NCI-H1048 (cell line): ENCODE data around the gene EPX.

ENCODE experiments used
- DNase-seq: peaks from one replicate; lab custom pipeline; 2025; lab: John Stamatoyannopoulos, UW

Gene EPX

DNA sequence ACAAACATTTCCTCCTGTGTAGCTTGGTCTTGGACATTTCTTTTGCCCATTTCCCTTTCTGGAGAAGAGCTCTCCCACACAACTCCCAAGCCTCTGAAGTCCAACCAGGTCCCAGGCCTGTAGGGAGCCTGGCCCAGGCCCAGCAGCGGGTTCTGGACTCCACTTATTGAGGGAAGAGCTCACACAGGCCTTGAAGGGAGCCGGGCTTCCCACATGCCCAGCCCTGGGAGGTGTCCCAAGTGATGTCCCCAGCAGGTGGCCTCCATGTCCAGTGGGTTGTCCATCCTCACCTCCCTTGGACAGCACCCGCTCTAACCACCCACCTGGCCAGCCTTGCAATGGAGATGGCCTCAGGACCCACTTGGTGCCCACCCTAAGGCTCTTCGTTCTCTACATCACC, 5.9 kb upstream of the EPX start:
- no peak for DNase-seq

DNA sequence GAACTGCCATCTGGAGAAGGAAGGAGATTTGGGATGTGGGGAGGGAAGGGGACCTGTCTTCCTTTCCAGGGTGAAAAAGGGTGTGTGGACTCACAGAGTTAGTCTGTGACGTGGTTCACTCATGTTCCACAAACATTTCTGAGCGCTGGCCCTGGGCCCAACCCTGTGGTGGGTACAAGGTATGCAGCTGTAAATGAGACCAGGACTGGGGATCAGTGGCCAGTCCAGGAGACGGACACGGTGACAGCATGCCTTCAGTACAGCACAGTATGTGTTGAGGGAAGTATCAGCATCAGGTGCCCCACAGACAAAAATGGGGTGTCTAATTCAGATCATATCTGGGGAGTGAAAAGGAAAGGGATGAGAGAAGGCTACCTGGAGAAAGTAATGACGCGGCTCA, 5.5 kb upstream of the EPX start:
- no peak for DNase-seq

DNA sequence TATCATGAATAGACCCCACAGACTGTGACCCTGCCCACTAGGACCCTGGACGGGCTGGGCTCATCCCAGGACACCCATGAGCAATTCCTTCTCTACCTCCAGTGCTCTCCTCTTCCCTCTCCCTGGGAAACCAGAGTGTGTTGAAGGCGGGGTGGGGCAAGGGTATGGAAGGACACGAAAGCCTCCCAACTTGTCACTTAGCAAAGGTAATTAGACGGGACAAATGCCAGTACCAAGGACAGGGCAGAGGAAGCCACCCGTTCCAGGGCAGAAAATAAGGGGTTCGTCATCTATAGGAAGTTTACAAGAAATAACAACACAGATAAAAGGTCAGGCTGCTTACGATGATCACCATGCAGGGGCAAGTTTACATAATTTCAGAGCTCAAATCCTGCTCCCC, 4.9 kb upstream of the EPX start:
- DNase-seq, result no peak

DNA sequence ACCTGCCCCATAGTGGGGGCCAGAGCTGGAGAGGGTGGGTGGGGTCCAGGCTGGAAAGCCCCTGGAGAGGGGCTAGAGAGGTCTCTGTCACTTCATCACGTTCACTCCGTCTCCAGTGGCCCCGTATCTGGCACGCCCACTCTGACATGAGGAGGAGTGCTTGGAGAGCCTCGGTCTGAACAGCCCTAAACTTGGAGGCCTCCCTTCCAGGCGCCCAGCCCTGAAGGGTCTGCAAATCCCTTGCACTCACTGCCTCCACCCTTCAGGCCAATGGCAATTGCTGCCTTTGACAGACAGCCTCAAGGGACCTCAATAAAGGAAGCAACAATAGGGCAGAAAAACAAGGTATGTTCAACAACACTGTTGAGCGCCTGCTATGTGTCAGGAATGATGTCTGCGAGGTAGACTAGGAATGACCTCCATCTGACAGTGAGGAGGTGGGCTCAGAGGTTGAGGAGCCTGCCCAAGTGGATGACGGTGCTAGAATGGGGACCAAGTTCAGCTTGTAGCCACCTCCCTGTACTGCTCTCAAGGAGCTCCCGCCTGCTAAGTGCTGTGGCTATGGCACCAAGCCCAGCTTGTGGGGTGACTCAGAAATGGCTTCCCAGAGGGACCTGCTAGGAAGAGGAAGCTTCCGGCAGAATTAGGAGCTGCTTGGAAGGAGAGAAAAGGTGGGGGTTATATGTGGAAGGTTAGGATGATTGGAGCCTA, 2.9 kb upstream of the EPX start:
- DNase-seq, result no peak

DNA sequence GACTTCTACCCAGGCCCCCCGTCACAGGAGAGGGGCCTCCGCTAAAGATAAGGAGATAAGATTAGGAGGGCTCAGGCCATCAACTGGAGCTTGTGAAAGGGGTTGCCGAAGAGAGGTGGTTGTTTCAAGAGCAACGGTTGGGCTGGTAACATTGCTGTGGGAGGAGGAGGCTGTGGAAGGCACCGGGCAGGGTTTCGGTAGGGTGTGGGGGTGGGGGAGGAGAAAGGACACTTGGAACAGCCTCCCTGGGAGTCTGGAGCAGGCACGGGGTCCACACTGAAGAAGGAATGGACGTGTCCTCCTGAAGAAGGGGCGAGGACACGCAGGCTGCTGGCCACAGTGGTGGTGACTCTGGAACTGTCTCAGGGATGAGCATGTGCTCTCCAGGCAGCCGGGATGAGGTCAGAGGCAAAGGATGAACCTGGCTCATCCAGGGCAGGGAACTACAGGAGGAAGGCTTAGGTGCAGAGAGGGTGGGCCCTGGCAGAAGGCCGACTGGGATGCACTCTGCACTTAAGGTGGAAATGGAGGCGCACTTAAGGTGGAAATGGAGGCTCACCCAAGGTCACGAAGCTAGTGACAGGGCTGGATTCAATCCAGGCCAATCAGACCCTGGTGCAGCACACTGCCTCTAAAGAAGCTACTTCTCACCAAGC, 1.2 kb upstream of the EPX start:
- DNase-seq, result no peak

DNA sequence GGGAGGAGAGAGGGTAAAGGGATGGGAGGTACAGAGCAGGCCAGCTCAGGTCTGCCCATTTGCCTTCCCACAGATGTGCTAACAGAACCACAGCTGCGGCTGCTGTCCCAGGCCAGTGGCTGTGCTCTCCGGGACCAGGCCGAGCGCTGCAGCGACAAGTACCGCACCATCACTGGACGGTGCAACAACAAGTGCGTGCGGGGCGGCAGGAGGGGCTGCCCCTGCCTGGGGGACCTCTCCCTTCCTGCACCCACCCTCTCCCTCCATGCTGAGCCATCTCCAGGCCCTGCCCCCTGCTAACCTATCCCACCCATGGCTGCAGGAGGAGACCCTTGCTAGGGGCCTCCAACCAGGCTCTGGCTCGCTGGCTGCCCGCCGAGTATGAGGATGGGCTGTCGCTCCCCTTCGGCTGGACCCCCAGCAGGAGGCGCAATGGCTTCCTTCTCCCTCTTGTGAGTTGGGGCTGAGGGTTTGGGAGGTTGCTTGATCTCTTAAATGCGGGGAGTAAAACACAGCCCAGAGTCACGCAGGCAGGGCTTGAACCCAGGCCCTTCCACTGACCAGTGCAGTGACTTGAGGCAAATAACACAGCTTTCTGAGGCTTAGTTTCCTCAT, 1.2 kb downstream of the EPX start:
- DNase-seq, result no peak

DNA sequence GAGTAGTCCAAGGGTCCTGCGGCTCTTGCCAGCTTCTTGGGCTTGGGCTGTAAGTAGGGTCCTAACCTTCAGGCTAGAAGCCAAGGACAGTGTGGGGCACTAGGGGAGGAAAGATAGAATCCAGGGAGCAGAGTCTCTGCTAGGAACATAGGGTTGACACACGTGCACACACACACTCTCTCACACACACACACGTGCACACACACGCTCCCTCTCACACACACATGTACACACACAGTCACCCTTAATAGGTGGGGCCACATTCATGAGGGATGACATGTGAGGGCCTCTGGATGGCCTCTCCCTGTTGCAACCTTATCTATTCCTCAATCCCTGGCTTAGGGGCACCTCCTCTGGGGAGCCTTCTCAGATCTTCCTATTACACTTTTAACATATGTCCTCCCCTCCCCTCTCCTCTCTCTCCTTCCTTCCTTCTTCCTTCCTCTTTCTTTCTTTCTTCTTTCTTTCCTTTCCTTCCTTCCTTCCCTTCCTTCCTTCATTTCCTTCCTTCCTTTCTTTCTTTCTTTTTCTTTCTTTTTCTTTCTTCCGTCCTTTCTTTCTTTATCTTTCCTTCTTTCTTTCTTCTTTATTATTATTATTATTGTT, 3.1 kb downstream of the EPX start:
- DNase-seq, result no peak

DNA sequence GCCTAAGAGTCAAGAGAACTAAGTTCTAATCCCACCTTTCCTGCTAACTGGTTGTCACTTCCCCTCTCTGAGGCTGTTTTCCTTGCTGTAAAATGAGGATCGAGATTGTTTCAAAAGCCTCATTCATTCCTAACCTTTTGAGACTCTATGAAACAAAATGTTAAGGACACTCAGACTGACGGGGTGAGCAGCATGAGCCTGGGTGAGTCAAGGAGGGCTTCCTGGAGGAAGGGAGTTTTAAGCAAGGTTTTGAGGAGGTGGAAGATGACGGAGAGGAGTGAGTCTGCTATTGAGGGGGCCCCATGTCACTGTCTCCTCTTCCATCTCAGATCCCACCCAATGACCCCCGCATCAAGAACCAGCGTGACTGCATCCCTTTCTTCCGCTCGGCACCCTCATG, 4.1 kb downstream of the EPX start:
- DNase-seq, result no peak

DNA sequence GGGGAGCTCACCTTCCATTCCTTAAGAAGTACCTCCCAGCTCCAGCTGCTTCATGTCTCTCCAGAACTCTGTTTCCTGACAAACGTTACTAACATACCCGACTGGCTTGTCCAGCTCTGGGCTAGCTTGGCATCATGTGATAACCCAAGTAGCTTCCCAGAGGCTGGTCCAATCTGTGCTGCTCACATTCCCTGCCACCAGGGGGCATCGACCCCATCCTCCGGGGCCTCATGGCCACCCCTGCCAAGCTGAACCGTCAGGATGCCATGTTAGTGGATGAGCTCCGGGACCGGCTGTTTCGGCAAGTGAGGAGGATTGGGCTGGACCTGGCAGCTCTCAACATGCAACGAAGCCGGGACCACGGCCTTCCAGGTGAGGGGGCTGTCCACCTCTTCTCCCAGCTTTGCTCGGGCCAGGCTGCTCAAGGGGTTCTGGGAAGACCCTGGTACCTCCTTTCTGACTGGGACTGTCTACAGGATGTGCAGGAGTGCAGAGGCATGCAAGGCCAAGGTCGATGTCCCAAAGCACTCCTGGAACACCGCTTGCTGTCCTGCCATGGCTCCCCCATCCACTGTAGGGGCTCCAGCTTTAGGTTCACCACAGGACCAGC, 7.6 kb downstream of the EPX start:
- no peak for DNase-seq

DNA sequence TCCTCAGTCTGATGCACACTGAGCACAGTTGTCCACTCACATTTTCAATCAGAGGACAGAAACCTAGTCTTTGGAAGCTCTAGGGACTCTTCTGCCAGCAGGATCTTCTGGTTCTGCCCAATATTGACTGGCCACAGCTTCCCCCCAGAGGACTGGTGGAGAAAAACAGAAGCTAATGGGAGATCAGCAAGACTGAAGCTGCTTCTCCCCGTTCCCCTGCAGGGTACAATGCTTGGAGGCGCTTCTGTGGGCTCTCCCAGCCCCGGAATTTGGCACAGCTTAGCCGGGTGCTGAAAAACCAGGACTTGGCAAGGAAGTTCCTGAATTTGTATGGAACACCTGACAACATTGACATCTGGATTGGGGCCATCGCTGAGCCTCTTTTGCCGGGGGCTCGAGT, 10.3 kb downstream of the EPX start:
- no peak for DNase-seq

DNA sequence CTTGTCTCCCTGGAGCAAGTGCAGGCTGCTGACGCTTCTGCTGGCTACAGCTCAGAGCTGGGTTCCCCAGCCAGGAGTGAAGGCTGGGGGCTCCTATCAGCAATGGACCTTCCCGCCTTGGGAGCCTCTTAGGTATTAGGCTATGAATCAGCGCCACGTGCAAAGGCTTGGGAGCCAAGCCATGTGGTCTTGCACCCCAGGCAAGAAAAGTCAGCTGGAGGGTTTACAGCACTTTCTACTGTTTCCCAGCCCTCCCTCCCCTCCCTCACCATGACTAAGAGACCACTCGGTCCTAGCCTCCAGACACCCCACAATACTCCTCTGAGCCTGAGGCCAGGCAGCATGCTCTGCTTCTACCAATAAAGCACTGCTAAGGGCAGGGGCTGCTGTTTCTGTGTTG, 12.3 kb downstream of the EPX start:
- no peak for DNase-seq

DNA sequence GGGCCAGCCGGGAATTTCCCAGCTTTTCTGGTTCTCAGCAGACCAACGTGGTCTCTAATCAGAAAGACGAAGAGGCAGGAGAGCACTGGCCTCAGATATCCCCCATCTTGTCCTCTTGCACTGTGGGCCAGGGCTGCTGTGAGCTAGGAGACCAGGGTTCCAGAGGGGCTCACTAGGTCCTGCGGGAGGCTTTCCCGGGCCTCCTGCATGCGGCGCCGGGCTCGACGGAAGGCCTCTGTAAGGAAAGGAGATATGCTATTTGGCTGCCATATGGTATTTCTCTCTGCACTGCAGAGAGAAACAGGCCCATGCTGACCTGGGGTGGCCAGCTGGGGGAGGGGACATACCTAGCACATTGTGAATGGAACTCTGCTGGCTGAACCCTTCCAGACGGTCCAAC, 13.4 kb downstream of the EPX start:
- DNase-seq, result no peak

DNA sequence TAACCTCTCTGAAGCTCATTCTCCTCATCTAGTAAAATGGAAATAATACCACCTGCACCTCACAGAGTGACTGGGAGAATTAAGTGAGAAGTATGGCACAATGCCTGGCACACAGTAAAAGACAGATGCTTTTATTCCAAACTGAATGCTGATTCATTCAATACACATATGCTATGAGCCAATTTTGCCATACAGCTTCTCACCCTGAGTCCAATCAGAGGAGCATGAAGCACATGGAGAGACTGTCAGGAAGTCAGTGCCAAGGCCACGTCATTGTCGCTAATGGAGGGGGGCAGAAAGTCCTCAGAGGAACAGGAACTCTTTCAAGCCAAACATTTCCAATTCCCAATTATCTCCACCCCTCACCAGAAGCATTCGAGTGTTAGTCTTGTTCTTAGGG, 14.9 kb downstream of the EPX start:
- DNase-seq, result no peak

DNA sequence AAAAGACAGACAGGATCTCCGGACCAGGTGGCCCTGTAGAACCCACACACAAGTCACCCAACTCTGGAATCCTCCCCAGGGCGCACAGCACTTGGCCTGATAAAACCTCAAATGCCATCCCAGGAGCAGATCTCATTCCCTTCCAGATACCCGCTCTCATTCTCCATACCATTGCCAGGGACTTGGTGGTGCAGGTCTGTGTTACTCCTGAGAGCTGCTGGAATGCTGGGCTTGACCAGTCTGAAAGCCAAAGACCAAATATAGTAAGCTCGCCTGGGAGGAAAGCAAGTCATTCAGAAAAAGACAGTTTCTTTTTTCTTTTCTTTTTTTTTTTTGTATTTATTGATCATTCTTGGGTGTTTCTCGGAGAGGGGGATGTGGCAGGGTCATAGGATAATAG, 15.8 kb downstream of the EPX start:
- DNase-seq, result no peak

DNA sequence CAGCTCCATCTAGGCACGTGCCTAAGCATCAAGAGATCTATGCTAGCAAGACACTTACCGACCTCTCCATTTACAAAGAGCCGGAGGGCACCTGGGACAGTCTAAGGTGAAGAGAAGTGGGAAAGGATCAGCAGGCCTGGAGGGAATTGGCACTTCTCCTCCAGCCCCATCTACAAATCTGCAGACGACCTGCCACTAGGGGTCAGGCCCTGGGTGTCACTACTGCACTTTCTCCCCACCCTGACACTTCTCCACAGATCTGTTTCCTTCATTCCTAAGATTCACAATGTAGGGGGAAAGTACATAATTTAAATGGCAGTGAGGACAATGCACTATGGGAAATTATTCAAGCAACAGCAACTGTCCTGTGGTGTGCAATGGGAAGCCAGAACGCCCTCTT, 18.4 kb downstream of the EPX start:
- no peak for DNase-seq

DNA sequence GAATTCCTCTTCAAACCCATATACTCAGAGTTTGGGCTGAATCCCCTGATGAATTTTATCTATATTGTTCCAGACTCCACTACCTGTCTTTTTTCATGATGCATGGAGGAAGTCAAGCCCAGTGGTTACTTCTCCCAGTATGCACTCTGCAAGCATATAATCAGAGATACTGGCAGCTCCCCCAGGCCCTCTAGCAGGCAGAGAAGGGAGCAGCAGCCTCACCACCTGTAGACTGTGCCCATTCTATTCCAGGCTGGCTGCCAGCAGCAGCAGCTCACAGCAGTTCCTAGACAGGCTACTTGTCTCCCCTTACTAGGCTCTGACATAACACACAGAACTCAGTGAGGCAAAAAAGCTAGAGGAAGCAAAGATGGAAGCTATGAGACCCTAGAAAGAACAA, 23.2 kb downstream of the EPX start:
- DNase-seq, result no peak

DNA sequence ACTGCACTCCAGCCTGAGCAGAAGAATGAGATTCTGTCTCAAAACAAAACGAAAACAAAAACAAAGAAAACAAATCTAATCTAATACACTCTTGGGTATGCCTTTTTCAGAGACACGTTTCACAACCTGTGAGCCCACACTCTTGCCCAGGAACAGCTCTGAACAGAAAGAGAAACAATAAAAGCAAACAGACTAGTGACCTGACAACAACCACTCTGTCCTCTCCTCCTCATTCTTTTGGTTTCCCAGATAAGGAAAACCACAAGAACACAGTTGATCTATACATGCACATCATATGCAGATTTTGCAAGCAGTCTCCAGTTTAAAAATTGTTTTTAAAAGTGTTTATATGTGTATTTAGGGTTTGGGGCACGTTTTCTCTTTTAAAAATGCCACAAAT, 25.2 kb downstream of the EPX start:
- DNase-seq, result no peak

DNA sequence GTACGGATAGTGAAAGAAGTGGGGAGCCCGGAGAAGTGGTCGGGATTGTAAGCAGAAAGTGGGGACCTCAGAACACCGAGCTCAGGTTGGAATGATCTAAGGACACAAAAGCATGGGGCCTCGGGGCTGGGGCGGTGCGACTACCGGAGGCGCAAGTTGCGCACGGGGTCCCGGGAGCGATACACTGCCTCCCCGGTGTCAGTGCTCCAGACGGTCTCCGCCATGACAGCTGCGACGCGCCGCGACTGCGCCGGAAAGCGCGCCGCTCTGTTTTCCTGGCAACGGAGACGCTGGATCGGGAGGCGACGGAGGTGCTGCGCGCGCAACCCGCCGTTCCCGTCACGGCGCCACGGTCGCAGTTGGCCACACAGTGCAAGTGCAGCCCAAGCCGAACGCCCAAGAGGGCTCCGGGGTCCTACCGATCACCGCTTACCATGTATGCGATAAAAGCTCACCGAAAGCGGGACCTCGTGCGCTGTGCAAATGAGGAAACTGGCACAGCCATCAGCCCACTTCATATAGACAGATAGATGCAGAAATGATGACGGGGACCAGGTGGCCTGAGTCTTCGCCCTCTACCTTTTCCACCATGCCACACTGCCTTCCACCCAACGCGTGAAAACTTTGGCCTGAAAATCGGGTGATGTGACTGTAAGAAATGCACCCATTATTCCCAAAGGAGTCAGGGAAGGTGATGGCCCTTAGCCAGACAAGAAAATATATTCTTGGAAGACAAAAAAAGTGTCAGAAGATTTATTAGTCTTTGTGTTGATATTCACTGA, 26.7 kb downstream of the EPX start, which contains the start of gene MKS1:
Gene MKS1, minus strand, starts transcription at position 249 of the 782 bp plus-strand sequence. Its CDS starts 25 bp downstream, at position 224.
- DNase-seq, result peak; percentile 62

DNA sequence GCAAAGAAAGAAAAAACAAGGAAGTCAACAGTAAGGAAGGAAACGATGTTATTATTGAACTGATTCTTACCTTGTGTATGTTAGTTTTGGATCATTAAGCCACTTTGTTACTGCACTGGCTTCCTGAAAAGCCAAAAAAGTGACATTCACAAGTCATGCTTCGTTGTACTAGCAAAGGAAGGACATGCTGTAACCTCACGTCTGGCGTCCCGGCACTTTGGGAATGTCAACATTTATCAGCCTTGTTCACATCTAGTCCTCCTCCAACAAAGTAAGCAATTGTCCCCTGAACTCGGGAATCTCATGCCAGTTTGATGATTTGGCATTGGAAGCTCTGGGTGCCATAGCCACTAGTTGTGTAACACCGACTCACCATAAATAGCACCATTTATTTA, 27.3 kb downstream of the EPX start:
- no peak for DNase-seq

DNA sequence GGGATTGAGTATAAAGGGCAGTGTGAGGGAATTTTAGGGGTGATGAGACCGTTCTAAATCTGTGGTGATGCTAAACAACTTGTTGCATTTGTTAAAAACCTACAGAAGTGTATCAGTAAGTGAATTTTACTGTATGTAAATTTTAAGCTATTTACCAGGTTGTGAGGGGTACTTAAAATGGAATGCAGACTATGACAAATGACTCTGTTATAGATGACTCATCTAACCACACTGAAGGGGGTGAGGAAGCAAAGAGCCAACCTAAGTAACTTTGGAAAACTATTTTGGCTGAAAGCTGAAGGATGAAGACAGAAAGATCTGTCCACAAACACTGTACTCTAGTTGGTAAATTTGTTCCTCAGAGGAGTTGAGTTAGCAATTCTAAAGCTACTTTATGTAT, 31.8 kb downstream of the EPX start:
- DNase-seq, result no peak

DNA sequence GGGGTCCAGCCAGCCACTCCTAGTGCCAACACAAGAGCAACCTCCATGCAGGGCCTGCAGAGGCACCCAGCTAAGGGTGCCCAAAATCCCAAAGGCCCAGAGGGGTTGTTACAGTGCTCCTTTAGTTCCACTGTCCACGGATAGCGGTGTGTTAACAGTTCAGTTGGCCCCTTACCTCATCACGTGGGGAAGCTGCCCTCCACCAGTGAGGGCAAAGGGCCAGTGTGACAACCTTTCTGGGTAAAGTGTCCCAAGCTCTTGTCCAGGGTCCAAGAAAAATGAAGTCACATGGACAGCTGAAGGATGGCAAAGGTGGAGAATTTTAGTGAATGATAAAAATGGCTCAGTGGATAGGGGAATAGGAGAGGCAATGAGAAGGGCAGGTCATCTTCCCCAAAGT, 35.2 kb downstream of the EPX start:
- DNase-seq, result no peak

DNA sequence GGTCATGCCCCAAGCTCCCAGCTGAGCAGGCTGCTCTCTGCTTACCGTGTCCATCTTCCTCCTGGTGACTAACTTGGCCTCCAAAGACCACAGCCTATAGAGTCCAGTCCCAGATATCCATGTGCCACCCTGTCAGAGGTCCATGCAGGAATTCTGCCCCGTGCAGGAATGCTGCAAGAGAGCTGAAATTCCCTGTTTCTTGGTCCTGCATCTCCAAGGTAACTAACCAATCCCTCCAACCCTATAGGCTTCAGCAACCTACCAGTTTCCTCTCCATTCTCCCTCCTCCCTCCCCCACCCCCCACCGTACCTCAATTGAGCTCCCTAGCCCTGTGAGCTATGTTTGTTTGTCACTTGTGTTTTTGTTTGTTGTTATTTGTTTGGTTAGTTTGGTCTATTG, 36.2 kb downstream of the EPX start:
- DNase-seq, result no peak
